GM21390 (cell line): ENCODE data around the gene AP3S1.
"Not testable (repeated sequence)": the region's sequence is repeated elsewhere in the genome, so short reads cannot be mapped to it uniquely, and the experiment has no call there.

ENCODE experiments used
- ATAC-seq: cut with Tn5 transposase; IDR thresholded peaks from one replicate; pipeline ENCODE4 v1.9.1; 2021; ENCODE audit not compliant: unreplicated experiment

The AP3S1 gene

DNA sequence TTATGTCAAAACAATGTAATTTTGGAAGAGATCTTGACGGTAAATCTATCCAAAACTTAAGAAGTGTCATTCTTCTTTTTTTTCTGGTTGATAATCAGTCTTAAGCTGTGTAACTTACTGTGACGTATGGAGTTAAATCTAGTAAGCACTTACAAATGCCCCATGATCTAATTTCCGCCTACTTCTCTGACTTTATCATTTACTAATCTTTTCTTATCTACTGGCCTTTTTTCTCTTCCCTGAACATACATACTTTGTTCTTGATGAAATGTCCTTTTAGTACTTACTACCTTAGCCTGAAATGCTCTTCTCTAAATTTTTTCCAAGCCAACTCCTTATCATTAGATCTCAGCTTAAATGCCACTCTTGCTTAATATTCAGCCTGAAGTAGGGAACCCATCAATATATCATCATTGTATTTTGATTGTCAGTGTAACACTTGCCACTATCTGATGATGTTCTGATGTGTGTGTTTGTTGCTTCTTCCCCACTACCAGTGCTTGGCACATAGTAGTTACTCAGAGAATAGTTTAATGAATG is 27.6 kb downstream of the AP3S1 start:
- ATAC-seq = no peak

DNA sequence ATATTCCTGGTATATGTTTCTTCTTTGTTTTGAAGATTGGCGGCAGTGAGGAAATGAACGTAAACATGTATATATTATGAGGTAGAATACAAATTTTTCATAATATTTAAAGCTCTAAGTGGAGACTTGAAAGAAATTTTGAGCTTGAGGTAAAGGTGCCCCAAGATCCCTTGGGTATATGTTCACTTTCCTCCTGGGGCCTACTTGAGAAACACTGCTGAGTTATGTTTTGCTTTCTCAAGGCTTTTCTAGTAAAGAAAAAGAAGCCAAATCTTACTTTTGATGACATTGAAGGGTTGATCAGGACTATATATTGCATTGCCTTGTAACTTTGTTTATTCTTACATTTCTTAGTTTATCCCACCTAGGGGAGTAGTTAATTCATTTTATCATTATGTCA is 30.7 kb downstream of the AP3S1 start:
- ATAC-seq = no peak

DNA sequence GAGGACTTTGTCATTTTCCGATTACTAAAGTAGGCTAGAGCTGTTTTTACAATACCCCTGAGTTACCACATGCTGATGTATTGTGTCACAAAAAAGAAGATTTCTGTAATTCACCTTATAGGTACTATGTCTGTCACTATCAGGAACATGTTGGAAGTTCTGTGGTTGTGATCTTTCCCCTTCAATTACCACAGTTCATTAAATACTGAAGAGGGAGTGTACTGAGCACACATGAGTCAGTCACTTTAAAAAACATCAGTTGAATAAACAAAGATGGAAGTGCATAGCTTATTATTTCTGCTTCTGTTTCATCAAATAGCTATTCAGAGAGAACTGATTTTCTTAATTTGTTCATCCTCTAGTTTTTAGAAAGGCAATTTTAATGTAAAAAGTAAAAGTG is 31.7 kb downstream of the AP3S1 start:
- ATAC-seq = no peak

DNA sequence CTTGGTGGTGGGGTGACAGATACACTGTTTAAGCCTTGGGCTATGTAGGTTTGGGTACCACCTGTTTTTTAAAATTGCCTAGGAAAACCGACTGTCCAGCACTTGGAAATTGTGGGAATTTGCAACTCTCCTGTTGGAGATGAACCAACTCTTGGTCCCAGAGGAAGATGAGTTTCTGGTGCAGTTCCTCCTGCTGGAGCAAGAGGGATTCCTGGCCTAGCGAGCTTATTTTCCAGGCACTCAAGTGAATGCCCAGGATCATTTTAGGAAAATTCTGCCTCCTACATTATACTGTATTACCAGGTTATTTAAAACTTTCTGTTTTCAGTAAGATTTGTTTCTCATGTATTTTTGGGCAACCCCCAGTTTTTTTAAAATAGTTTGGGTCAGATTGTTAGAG is 33.7 kb downstream of the AP3S1 start:
- ATAC-seq = no peak

DNA sequence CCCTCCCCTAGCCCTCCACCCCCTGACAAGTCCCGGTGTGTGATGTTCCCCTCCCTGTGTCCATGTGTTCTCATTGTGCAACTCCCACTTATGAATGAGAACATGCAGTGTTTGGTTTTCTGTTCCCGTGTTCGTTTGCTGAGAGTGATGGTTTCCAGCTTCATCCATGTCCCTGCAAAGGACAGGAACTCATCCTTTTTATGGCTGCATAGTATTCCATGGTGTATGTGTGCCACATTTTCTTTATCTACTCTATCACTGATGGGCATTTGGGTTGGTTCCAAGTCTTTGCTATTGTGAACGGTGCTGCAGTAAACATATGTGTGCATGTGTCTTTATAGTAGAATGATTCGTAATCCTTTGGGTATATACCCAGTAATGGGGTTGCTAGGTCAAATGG is 35.6 kb downstream of the AP3S1 start:
- not testable (repeated sequence) for ATAC-seq

DNA sequence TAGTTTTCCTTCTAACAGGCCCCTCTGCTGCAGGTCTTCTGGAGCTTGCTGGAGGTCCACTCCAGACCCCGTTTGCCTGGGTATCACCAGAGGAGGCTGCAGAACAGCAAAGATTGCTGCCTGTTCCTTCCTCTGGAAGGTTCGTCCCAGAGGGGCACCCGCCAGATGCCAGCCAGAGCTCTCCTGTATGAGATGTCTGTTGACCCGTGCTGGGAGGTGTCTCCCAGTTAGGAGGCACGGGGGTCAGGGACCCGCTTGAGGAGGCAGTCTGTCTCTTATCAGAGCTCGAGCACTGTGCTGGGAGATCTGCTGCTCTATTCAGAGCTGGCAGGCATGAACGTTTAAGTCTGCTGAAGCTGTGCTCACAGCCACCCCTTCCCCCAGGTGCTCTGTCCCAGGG is 40.7 kb downstream of the AP3S1 start:
- not testable (repeated sequence) for ATAC-seq

DNA sequence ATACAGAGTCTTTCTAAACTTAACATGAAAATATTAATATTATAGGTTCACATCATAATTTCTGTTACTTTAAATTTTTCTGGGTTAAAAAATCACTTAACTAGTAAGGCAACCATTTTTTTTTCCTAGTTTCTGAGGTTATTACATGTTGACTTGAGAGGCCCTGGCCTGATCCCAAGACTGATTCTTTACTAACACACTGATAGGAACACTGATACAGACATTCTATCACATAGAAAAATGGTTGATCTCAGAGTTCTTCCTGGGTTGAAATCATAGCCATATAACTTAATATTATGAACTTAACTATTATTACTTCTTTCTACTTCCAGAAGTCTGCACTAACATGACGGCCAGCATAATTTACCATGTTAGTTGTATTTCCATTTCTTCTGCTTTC is 43.0 kb downstream of the AP3S1 start:
- ATAC-seq = no peak

DNA sequence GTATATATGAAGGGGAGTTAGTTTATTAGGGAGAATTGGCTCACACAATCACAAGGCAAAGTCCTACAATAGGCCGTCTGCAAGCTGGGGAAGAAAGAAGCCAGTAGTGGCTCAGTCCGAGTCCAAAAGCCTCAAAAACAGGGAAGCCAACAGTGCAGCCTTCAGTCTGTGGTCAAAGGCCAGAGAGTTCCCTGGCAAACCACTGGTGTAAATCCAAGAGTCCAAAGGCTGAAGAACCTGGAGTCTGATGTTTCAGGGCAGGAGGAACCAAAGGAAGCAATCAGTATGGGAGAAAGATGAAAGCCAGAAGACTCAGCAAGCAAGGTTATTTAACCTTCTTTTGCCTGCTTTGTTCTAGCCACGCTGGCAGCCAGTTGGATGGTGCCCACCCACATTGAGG is 43.5 kb downstream of the AP3S1 start:
- not testable (repeated sequence) for ATAC-seq

DNA sequence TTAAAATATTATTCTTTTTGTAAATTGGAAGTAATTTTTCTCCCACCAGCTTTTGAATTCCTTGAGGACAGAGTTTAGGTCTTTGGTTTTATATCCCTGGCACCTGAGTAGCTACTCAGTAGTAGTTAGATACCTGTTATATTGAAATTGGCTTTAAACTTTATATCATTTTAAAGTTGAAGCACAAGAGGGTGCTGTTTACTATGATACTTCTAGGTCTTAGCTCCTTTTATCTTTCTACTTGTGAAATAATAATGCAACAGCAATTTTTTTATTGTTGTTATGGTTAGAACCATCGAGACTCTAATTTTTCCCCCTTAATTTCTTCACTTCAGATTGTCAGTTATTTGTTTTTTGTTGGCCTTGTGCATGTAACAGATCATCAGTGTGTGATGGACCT is 46.3 kb downstream of the AP3S1 start:
- no peak for ATAC-seq

DNA sequence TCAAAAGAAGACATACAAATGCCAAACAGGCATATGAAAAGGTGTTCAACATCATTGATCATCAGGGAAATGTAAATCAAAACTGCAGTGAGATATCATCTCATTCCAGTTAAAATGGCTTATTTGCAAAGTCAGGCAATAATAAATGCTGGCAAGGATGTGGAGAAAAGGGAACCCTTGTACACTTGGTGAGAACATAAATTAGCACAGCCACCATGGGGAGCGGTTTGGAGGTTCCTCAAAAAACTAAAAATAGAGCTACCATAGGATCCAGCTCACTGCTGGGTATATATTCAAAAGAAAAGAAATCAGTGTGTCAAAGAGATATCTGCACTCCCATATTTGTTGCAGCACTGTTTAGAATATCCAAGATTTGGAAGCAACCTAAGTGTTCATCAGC is 50.3 kb downstream of the AP3S1 start:
- ATAC-seq = no peak

DNA sequence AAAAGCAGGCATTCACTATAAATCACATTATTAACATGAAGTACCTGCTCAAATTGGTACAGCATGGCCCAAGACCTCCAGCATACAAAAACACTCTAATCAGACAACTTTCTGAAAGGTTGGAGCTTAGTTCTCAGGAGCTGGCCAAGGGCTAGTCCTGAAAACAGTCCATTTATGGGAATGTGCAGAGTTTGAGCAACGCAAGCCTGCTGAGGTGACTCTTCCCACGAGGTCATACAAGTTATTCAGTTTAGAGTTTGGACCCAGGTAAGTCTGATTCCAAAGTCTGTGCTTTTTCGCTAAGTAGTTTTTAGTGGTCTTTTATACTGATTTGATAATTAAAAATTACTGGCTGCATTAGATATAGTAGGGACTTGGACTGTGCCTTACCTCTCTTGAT is 52.6 kb downstream of the AP3S1 start:
- no peak for ATAC-seq

DNA sequence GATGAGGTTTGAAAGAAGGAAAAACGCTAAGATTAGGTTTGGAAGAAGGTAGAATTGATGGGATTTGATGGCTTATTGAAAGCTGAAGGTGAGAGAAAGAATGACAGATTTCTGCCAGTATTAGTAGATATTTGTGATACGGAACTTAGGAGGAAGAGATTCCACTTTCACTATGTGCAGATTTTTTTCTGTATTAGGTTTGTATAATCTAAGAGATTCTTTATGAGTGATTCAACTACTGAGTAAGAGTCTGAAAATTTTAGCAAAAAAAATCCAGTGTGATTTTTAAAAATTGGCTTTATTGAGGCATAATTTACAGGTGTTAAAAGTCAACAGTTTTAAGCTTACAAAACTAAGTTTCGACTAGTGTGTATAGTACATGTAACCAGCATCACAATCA is 54.1 kb downstream of the AP3S1 start:
- no peak for ATAC-seq

DNA sequence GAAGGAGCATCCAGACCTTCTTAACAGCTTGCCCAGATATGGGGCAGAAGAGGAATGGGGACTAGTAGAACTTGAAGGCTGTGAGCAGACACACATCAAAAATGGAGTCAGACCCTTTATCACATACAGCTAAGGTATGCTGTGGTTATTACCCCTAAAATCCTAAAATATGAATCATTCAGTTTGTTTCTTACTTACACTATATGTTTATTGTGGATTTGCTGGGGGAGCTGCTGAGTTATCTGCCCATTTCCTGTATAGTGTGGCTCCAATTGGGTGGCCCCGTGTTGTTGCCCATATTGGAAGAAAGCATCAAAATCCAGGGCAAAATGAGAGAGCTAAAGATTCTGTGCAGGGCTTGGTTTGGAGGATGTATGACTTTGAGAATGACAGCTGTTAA is 56.9 kb downstream of the AP3S1 start:
- no peak for ATAC-seq

DNA sequence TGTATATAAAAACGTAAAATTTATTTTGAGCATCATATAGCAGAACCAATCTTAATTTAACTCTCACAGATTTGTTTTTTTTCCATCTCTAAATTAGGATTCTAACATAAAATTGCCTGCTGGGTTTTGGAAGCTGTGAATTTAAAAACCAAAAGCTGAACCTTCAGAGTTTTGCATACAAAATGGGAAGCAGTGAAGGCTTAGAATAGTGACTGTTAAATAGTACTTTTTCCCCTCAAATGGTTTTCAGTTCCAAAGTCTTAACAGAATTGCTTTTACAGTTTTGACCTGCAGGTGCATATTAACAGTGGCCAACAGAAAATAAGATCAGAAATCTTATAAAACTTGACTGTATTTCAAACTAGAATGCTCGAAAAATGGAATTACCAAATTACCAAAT is 65.4 kb downstream of the AP3S1 start:
- ATAC-seq = no peak

DNA sequence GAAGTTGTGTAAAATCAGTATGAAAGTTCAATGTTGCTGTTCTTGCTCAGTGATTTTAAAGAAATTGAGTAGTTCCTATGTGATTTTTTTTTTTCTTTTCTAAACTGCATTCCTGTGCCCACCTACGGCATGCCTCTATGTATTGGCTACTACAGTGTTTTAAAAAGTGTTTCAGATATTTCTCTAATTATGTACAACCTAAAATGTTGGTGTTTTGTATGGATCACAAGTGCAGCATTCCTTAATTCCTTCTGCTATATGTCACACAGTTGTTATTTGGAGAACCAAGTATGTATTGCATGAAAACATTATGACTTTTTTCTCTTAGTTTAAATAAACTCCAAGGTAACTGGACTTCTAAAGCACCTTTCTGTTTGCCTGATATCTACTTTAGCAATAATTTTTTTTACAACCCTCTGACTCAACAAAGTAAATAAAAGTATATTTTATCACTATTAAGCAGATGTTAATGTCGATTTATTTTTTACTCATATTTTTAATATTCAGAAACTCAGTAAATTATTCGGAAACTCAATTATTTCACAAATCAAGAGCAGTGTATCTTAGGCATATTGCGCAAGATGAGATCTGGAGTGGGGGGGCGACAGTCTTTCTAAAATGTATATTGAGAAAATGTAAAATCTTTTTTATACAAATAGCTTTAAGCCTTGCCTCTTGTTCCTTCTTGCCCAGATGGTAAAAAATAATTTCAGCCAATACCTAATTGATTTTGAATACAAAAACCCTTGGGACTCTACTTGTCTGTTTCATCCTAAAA is 72.1 kb downstream of the AP3S1 start:
- ATAC-seq = not testable (repeated sequence)

DNA sequence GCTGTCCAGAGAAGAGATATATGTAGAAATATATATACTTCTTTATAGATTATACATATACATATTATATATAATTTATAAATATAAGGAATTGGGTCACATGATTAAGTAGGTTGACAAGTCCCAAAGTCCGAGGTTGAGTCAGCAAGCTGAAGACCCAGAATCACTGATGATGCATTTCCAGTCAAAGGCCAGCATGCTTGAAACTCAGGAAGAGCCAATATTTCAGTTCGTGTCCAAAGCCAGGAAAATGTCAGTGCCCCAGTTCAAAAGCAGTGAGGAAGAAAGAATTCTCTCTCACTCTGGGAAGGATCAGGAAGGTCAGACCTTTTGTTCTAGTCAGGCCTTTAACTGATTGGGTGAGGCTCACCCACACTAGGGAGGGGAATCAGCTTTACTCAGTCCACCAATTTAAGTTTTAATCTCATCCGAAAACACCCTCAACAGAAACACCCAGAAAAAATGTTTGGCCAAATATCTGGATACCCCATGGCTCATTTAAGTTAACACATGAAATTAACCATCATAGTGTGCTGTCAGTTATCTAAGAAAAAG is 78.5 kb downstream of the AP3S1 start:
- ATAC-seq = no peak

DNA sequence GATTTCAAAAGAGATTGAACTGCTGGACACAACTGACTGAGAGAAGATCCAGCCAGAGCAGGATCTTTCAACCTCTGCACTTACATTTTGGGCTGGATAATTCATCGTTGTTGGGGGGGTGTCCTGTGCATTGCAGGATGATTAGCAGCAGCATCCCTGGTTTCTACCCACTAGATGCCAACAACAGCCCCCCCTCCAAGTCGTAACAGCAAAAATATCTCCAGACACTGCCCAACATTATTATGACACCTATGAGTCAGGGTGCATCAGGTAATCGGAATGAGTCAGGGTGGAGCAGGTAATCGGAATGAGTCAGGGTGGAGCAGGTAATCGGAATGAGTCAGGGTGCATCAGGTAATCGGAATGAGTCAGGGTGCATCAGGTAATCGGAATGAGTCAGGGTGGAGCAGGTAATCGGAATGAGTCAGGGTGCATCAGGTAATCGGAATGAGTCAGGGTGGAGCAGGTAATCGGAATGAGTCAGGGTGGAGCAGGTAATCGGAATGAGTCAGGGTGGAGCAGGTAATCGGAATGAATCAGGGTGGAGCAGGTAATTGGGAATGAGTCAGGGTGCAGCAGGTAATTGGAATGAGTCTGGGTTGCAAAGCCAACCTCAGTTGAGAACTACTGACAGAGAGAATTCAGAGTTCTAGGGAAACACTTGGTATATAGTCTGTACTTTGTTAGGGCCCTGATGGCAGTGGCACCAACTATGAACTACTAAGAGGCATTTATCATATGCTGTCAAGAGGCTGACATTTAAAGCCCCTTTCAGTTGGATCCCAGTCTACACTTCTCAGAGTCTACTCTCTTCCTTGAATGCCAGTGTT is 87.1 kb downstream of the AP3S1 start:
- not testable (repeated sequence) for ATAC-seq

DNA sequence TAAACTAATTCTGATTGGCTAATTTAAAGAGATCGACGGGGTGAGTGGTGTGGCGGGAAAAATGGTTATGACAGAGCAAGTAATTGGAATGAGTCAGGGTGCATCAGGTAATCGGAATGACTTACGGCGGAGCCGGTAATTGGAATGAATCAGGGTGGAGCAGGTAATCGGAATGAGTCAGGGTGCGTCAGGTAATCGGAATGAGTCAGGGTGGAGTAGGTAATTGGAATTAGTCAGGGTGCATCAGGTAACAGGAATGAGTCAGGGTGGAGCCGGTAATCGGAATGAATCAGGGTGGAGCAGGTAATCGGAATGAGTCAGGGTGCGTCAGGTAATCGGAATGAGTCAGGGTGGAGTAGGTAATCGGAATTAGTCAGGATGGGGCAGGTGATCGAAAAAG is 88.4 kb downstream of the AP3S1 start:
- ATAC-seq = not testable (repeated sequence)

DNA sequence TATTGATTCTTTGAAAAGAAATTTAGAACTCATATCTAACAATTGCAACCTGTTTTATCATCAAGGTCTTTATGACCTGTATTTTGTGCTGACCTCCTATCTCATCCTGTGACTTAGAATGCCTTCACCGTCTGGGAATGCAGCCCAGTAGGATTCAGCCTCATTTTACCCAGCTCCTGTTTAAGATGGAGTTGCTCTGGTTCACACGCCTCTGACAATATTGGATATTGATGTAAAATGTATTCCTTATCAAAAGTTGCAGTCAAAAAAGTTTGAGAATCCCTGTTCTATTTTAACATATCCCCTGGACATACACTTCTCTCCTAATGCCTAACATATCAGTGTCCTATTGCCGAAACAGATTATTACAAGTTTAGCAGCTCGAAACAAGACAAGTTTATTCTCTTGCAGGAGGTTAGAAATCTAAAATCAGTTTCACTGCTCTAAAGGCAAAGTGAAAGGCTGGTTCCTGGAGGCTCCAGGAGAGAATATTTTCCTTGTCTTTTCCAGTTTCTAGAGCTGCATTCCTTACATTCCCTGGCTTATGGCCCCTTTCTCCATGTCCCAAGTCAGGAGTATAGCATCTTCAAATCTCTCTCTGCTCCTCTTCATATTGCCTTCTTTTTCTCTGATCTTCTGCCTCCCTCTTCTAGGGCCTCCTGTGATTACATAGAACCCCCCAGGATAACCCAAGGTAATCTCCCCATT is 89.0 kb downstream of the AP3S1 start:
- ATAC-seq = no peak

DNA sequence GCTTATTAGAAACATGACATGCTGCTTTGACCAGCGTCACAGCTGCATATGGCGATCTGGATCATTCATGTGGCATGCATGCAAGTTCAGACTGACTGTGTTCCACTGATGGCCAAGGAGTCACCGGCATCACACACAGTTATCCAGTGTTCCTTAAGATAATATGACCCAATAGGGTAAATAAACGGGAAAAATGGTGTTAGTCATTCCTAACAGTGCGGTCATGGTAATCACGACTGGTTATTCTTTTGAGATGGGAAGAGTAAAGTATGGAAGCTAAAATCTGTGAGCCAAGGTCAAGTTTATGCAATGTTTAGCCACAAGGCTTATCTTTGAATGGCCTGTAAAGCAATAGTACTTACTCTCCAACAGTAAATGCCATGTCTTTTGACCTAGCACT is 91.3 kb downstream of the AP3S1 start:
- no peak for ATAC-seq

DNA sequence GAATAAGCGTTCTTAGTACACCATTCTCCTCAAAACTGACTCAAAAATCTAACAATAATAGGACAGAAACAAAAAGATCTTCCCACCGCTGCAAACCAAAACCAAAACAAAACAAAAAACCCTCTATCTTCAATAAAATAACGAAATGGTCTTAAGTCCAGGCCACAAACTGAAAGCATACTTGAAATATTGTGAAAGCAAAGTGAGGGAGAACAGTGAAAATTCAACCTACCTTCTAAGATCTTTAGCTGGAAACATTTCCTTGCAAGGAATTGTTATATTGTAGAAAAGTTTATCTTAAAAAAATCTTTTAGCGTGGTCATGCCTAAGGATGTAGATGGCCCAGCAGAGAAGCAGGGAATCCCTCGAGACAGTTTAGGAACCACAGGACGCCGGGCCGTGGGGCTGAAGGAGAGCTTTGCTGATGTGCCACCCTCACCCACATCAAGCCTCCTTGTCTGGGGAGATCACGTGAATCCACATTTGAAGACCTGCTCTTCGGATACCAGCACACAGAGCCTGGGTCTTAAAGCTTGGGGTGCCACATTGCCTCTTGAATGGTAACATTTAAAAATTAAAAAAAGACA is 92.7 kb downstream of the AP3S1 start:
- no peak for ATAC-seq
